ENCODE results near the gene HTR3A.

Gene HTR3A

GRCh38 chr11:114033572-114033971, 58.7 kb downstream of the HTR3A start:
- no peaks in the 10 kb centered on the region for H3K4me1 ChIP-seq (ENCODE audit: insufficient read depth, low read length, severe bottlenecking)
- no peaks in the 10 kb centered on the region for H3K9me2 ChIP-seq (ENCODE audit: low read depth, low read length)
- no peaks in the 10 kb centered on the region for H3K9me3 ChIP-seq (ENCODE audit: low read length)
- H3K4me3 ChIP-seq (ENCODE audit: low read depth, low read length, poor library complexity, severe bottlenecking): no peak overlapping the region
- H3K79me2 ChIP-seq (ENCODE audit: insufficient read depth, low read length): no peaks in the 10 kb centered on the region
- no peak overlapping the region for H3K27ac ChIP-seq (ENCODE audit: low read depth, low read length, poor library complexity, severe bottlenecking)
- H4K20me1 ChIP-seq (ENCODE audit: insufficient read depth, low read length): no peaks in the 10 kb centered on the region
- H3K4me2 ChIP-seq (ENCODE audit: low read length): no peak overlapping the region
- no peaks in the 10 kb centered on the region for H3K36me3 ChIP-seq (ENCODE audit: insufficient read depth, low read length)
- H3F3A ChIP-seq (ENCODE audit: insufficient read depth, low read length): no peaks in the 10 kb centered on the region
- H3K9ac ChIP-seq (ENCODE audit: low read length): no peak overlapping the region
- no peak for TF ChIP-seq EZH2 (IDR thresholded peaks at IDR 0.05; ENCODE audit: borderline replicate concordance, low read length)
- no peak for TF ChIP-seq CTCF (IDR thresholded peaks at IDR 0.05; ENCODE audit: low read length)
- no peaks in the 10 kb centered on the region for H3K27me3 ChIP-seq (ENCODE audit: insufficient read depth, low read length)
- H2AFZ ChIP-seq (ENCODE audit: low read length): no peak overlapping the region

GRCh38 chr11:114034956-114035355, 60.0 kb downstream of the HTR3A start:
- Histone ChIP-seq H3K27me3 (ENCODE audit: insufficient read depth, low read length) (no peaks in the 10 kb centered on the region), H3K9ac (ENCODE audit: low read length) (no peak overlapping the region), H3K9me3 (ENCODE audit: low read length) (no peaks in the 10 kb centered on the region), H3K4me1 (ENCODE audit: insufficient read depth, low read length, severe bottlenecking) (no peaks in the 10 kb centered on the region), H3K9me2 (ENCODE audit: low read depth, low read length) (no peaks in the 10 kb centered on the region), H3F3A (ENCODE audit: insufficient read depth, low read length) (no peaks in the 10 kb centered on the region), H2AFZ (ENCODE audit: low read length) (no peak overlapping the region), H3K36me3 (ENCODE audit: insufficient read depth, low read length) (no peaks in the 10 kb centered on the region), H3K4me2 (ENCODE audit: low read length) (no peak overlapping the region), H3K79me2 (ENCODE audit: insufficient read depth, low read length) (no peaks in the 10 kb centered on the region), H3K4me3 (ENCODE audit: low read depth, low read length, poor library complexity, severe bottlenecking) (no peak overlapping the region), H4K20me1 (ENCODE audit: insufficient read depth, low read length) (no peaks in the 10 kb centered on the region), H3K27ac (ENCODE audit: low read depth, low read length, poor library complexity, severe bottlenecking) (no peak overlapping the region)
- TF ChIP-seq CTCF (IDR thresholded peaks at IDR 0.05; ENCODE audit: low read length) (no peak), EZH2 (IDR thresholded peaks at IDR 0.05; ENCODE audit: borderline replicate concordance, low read length) (no peak)

GRCh38 chr11:114036147-114036811, 61.4 kb downstream of the HTR3A start:
- H3K9me2 ChIP-seq (ENCODE audit: low read depth, low read length): no peaks in the 10 kb centered on the region
- H2AFZ ChIP-seq (ENCODE audit: low read length): no peak overlapping the region
- no peak overlapping the region for H3K9ac ChIP-seq (ENCODE audit: low read length)
- peak; percentile 20; the same call in 1 of the 2 replicates for TF ChIP-seq CTCF (IDR thresholded peaks at IDR 0.05; ENCODE audit: low read length)
- TF ChIP-seq EZH2 (IDR thresholded peaks at IDR 0.05; ENCODE audit: borderline replicate concordance, low read length): no peak
- no peaks in the 10 kb centered on the region for H4K20me1 ChIP-seq (ENCODE audit: insufficient read depth, low read length)
- H3K4me2 ChIP-seq (ENCODE audit: low read length): no peak overlapping the region
- H3K9me3 ChIP-seq (ENCODE audit: low read length): no peaks in the 10 kb centered on the region
- H3K36me3 ChIP-seq (ENCODE audit: insufficient read depth, low read length): no peaks in the 10 kb centered on the region
- no peaks in the 10 kb centered on the region for H3K4me1 ChIP-seq (ENCODE audit: insufficient read depth, low read length, severe bottlenecking)
- no peaks in the 10 kb centered on the region for H3K27me3 ChIP-seq (ENCODE audit: insufficient read depth, low read length)
- no peaks in the 10 kb centered on the region for H3K79me2 ChIP-seq (ENCODE audit: insufficient read depth, low read length)
- H3K4me3 ChIP-seq (ENCODE audit: low read depth, low read length, poor library complexity, severe bottlenecking): no peak overlapping the region
- H3F3A ChIP-seq (ENCODE audit: insufficient read depth, low read length): no peaks in the 10 kb centered on the region
- H3K27ac ChIP-seq (ENCODE audit: low read depth, low read length, poor library complexity, severe bottlenecking): no peak overlapping the region

Measured in OCI-LY1 (cell line).